HTERT RPE-1 (cell line): ENCODE measurements around the gene ASB18.

ENCODE experiments used
- in situ Hi-C: fragments of 300-500 bp; cut with MboI; formaldehyde crosslinking; loops from 4 replicates; pipeline ENCODE4 v1.14.3; 2020; ENCODE audit warnings: low sequenced_read_pairs

ASB18 gene

DNA sequence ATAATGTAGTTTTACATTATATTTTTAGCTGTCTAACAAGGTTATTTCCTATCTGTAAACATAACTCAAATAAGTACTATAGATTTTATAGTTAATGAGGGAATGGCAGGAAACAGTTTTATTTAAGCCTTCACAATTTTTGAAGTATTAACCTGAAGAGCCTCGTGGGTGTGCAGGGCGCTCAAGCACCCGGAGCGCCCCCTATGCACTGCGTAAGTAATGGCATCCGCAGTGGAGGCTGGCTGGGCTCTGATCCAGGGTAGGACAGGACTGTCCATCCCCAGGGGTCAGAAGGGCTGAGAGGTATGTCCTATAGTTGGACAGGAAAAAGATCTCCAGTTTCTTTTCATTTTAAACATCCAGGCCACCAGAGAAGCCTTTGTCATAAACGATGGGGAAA lies 87.8 kb downstream of the ASB18 start:
- in situ Hi-C loops = no loop called here

GRCh38 chr2:236175548-236176150 lies 88.6 kb downstream of the ASB18 start:
- in situ Hi-C loops = no loop called here

GRCh38 chr2:236173729-236174607 lies 90.2 kb downstream of the ASB18 start:
- in situ Hi-C loops = no loop called here

- in situ Hi-C loops = no loop called here
Measured at GRCh38 chr2:236173036-236173728, 91.0 kb downstream of the ASB18 start.

GRCh38 chr2:236172255-236173035 lies 91.8 kb downstream of the ASB18 start:
- in situ Hi-C loops = no loop called here

DNA sequence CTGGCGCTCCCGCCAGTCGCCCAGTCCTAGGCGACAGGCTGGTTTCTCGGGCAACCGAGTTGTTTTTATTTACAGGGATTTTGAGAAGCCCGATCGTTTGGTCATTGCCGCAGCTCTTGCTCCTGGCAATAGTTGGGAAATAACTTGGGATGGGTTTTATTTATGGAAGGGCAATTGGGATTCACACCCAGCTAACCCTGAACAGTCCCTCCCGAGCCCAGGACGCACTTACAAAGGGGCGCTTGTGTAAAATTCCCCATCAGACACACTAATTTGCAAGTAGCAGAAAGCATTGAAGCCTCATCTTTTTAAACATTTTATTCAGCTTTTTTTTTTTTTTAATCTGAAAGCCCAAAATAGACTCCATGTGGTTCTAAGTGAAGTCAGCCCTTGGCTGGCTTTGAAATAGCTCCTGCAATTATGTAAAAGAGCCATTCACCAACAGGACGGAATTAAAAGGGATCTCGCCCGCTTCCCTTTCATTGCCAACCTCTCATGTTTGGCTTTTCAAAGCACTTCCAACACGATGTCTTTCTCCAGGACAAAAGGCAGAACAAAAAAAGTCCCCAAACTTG lies 92.4 kb downstream of the ASB18 start:
- in situ Hi-C loops = no loop called here

GRCh38 chr2:236171181-236171679 lies 93.0 kb downstream of the ASB18 start:
- in situ Hi-C loops = no loop called here

DNA sequence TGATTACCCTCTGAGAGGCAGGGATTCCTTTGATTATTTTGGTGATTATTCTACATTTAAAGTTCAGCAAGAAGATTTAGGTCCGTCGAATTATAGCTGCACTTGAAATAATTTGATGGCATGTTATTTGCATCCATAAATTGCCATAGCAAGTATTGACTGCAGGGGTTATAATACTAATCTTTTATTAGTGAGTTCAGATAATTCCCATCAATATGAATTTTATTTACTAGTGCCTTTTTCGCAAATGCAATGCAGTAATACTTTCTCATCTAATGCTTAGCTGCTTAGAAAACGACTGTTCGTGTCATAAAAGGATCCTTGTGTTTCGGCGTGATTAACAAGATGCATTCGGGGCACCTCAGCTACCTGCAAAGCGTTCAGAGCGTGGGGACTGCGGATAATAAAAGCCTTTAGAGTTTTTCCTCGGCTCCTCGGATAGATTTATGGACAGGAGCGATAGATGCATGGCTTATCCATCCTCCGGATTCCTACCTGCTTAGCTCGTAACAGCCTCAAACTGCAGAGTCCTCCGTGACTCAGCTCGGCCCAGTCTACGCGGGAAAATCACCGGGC lies 93.5 kb downstream of the ASB18 start:
- in situ Hi-C loops = no loop called here

GRCh38 chr2:236169741-236170589 lies 94.2 kb downstream of the ASB18 start:
- in situ Hi-C loops = no loop called here

DNA sequence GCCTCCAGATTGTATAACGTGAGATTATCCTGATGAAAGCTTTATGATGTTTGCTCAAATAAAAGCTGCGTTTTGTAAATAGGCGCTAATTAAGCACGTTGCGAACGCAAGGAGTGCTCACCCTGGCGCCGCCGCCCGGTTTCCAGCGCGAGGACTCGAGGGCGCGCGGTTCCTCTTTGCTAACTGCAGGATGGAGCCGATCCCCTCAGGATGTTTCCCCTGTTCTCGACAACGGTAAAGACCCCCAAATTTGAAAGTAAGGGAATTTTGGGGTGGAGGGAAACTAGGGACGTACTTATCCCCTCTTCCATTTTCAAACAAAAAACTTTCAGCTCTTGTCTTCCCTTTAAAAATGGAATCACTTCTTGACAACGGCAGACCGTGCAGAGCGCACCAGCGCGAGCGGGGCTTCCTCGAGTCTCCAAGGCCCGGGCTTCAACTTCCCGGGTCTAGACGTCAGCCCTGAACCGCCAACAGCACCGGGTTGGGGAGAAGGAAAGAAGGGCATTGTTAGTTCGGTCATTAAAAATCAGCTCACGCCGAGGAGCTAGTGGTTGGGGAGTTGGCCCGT lies 95.0 kb downstream of the ASB18 start:
- in situ Hi-C loops = no loop called here

GRCh38 chr2:236168110-236169080 lies 95.8 kb downstream of the ASB18 start, which contains the start of gene GBX2:
TSS of gene GBX2 (minus strand) at chr2:236168386. CDS start at chr2:236167971, 415 bp downstream.
- in situ Hi-C loops = no loop called here

DNA sequence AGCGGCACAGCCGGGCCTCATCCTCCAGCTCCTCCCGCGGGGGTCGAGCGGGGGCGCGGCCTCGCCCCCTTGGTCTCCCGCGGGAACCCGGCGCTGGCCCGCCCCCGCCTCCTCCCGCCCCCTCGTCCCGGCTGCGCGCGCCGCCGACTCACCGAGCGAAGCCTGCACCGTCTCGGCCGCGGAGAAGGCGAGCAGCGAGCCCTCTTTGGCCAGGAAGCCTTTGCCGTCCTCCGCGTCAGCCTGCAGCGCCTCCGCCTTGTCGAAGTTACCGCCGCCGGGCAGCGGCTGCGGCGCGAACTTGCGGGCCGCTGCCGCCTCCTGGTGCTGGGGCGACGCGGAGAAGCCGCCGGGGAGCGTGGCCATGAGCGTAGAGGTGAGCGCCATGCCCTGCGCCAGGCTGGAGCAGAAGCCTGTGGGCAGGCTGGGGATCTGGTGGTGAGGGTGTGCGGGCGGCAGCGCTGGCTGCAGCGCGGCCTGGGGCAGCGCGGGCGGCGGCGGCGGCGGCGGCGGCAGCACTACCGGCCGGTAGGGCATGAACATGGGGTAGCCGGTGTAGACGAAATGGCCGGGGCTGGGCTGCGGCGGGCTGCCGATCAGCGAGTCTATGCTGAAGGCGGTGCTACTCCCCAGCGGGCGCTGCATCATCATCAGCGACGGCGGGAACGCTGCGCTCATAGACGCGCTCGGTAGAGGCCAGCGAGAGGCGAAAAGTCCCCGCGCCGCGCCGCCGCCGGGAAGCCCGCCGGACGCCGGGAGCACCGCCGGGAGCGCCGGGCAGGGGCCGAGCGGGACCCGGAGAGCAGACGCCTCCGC lies 96.7 kb downstream of the ASB18 start:
- in situ Hi-C loops = no loop called here

DNA sequence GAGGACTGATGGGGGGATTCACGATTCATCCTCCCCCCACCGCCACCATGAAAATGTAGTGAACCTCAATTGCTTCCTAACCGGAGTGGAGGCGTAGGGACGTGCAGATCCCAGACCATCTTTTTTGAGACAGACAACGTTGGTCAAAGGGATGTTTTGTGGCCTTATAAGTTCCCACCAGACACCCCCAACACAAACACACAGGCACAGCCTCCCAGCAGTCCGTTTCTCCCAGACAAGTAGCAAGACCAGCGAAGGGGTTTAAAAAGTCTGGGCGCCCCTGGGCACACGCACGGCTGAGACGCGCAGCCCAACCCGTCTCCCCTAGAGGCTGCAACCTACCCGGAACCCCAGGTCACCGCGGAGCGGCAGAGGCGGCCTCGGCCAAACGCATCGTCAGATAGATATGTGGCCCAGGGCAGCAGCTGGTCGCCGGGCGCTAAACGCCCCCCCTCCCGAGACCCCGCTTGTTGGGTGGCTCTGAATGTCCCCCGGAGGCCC lies 97.4 kb downstream of the ASB18 start:
- in situ Hi-C loops = no loop called here

DNA sequence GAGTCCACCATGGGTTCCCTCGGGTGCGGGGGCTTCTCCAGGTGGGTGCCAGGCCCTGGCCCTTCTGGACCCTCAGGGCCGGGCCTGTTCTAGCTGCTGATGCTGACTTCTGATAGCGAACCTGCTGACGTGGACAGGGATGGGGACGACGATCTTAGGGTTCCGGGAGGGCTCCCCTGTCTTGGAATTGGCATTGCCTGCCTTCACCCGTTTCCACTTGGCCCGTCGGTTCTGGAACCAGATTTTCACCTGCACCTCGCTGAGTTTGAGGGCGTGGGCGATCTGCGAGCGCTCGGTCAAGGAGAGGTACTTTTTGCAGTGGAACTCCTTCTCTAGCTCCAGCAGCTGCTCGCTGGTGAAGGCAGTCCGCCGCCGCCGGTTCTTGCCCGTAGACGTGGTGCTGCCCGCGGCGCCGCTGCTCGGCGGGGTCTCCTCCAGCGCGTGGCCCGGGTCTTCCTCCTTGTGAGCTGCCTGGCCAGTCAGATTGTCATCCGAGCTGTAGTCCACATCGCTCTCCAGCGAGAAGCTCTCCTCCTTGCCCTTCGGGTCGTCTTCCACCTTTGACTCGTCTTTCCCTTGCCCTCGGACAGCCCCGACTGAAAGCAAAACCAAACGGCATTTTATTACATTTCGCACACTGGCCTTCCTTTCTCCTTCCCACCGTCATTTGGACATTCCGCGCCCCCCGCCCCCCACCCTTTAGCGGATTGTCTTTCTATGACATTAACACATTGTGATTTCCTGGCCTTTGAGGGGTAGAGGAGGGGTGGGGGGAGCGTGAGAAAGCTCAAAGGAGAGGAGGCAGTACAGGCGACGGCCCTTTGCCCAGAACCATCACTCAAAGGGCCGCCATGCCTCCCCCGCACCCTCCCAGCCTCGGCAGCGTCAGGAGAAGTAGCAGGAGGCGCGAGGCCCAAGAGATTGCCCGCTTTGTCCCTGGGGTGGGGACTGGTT lies 98.1 kb downstream of the ASB18 start:
- in situ Hi-C loops = no loop called here
